Spleen (tissue), 11 donors: Measurements from ENCODE around the gene IL1RL2. TPM values are rescaled to one million over a fixed set of nuclear protein-coding genes. Genes with fewer than 3 reads are reported as not detected.
A peak's percentile ranks its signal among the peaks of the same experiment; 100 is the strongest.

Experiments used
- DNase-seq: peaks from one replicate; pipeline ENCODE4 v3.0.0-alpha.2; 2020
- H3K27ac ChIP-seq, 8 donors: fragments of 200-600 bp; sonication (generic) in 7 of 8; 1 replicate in 4 of 8; 2 replicates in 4 of 8; pipeline versions ENCODE4 v1.5.0 to v1.8.0; 2016 to 2021; ENCODE audit warnings: inconsistent platforms in 4 of 8, mild to moderate bottlenecking in 4 of 8, moderate library complexity in 1 of 8
- H3K27me3 ChIP-seq, 7 donors: fragments of 200-600 bp; sonication (generic) in 6 of 7; replicated peaks in 1 of 7; 1 replicate in 4 of 7; 2 replicates in 3 of 7; pipeline versions ENCODE4 v1.5.0 to v1.8.0; 2016 to 2021; ENCODE audit warnings: inconsistent platforms in 3 of 7, mild to moderate bottlenecking in 1 of 7
- H3K36me3 ChIP-seq, 6 donors: fragments of 200-600 bp; sonication (generic) in 5 of 6; 1 replicate in 4 of 6; 2 replicates in 2 of 6; pipeline versions ENCODE4 v1.5.0 to v1.8.0; 2016 to 2021; ENCODE audit warnings: inconsistent platforms in 2 of 6
- H3K4me1 ChIP-seq, 6 donors: fragments of 200-600 bp; sonication (generic) in 5 of 6; 1 replicate in 3 of 6; 2 replicates in 3 of 6; pipeline versions ENCODE4 v1.5.0 to v1.8.0; 2016 to 2021; ENCODE audit warnings: inconsistent platforms in 3 of 6
- H3K4me3 ChIP-seq, 8 donors: fragments of 200-600 bp; sonication (generic) in 7 of 8; 1 replicate in 4 of 8; 2 replicates in 4 of 8; pipeline versions ENCODE4 v1.5.0 to v1.8.0; 2016 to 2021; ENCODE audit warnings: inconsistent platforms in 4 of 8, mild to moderate bottlenecking in 4 of 8, moderate library complexity in 2 of 8
- H3K9me3 ChIP-seq, 8 donors: fragments of 200-600 bp; sonication (generic) in 7 of 8; 1 replicate in 4 of 8; 2 replicates in 4 of 8; pipeline versions ENCODE4 v1.5.0 to v1.8.0; 2016 to 2021; ENCODE audit warnings: inconsistent platforms in 4 of 8
- POLR2A ChIP-seq, 3 donors: fragments of 450-650 bp; IDR thresholded peaks; one replicate each; pipeline ENCODE4 v1.5.1; 2017; ENCODE audit warnings: antibody characterized with exemption in 3 of 3, mild to moderate bottlenecking in 1 of 3
- POLR2AphosphoS5 ChIP-seq, 3 donors: sonication (generic); formaldehyde crosslinking; IDR thresholded peaks; one replicate each; pipeline ENCODE4 v1.5.1; 2017; ENCODE audit warnings: antibody characterized with exemption in 3 of 3
- WGBS, 5 donors: extraction: QIAGEN DNeasy Blood & Tissue Kit in 3 of 5; methylation state at CpG; one replicate each; pipeline versions ENCODE4 v1.1.5 to v1.1.7; 2013 to 2018; 5-methylcytosine and 5-hydroxymethylcytosine counted together
- intact Hi-C: fragments of 100-400 bp; cut with DNase I; formaldehyde crosslinking; loops from one replicate; pipeline ENCODE4 v1.15.0; 2023; ENCODE audit warnings: low total_unique reads
- polyA plus RNA-seq, 3 donors: library from polyadenylated mRNA; stranded (reverse); fragments of 200-250 nt; gene quantifications; one replicate each; pipeline ENCODE4 v1.2.1, GENCODE V29; 2013
- total RNA-seq, 7 donors: library from RNA; depleted of rRNA in 3 of 7; stranded (reverse); fragments of >200 nt in 3 of 7; fragmentation: NEBNext Ultra II Directional in 4 of 7; extraction: Animal tissue kit (Norgen Biotek cat#: 25700) in 4 of 7; gene quantifications; one replicate each; pipeline versions ENCODE4 v1.1.0 to v1.2.1, GENCODE V29; 2016 to 2021
- TF ChIP-seq, protein P1 (sequence below), 11 experiments: fragments of 200-600 bp in 7 of 11; fragments of 450-650 bp in 4 of 11; sonication (generic) in 4 of 11; IDR thresholded peaks in 8 of 11; conservative IDR thresholded peaks in 3 of 11; 1 replicate in 7 of 11; 2 replicates in 4 of 11; pipeline versions ENCODE4 v1.4.0 to v1.8.0; 2016 to 2021; ENCODE audit warnings: antibody characterized with exemption in 11 of 11, inconsistent platforms in 4 of 11, mild to moderate bottlenecking in 1 of 11
- donor health status: healthy with polysubstance abuse.
- donor health status: DM: no; HTN: no; CAD: no; lungs with moderate emphysema.
- donor health status: DM: no; HTN: no; CAD: no.
- donor health status: Bipolar disorder and iron deficiency.
- donor health status: healthy.
- donor health status: DM: no; HTN: no; CAD: no.
- donor health status: DM: yes; HTN: yes; CAD: no.

IL1RL2 gene
- total and polyA plus RNA-seq, 10 donors: 0.05 to 0.49 (median 0.13) TPM; not detected in 4

DNA sequence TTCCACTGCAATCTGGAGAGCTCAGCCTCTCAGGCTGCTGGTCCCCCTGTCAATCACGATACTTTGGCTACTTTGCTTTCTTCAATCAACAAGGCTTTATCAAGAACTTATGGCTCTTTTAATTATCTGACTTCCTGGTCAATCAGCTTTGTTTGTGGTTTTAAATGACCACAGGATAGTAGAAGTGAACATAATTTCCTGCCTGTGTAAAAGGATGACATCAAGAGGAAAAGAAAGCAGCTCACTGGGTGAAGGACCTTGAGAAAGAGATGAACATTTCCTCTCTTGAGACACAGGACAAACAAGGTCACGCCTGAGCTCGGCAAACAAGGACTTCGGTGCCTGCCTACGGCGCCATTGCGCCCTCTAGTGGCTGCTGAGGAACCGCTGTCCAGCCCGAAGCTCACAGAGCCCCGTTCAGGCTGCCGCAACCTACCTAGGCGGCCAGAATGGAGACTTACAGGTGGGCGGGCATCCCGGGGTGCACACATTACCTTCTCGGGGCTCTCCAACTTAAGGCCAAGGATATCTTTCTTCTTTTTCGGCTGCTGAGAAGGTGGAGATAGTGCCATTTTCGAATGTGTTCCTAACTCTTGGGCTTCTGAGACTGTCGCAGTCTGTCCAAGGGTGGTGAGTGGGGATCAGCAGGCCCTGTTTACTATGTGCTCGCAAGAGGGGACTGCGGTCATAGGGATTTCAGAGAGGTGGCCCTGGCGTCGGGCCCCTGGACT is 54.0 kb downstream of the IL1RL2 start:
- peak; percentile 83 to 90 (median 88) for TF ChIP-seq POLR2AphosphoS5 (IDR thresholded peaks at IDR 0.05)
- TF ChIP-seq, protein P1, sequence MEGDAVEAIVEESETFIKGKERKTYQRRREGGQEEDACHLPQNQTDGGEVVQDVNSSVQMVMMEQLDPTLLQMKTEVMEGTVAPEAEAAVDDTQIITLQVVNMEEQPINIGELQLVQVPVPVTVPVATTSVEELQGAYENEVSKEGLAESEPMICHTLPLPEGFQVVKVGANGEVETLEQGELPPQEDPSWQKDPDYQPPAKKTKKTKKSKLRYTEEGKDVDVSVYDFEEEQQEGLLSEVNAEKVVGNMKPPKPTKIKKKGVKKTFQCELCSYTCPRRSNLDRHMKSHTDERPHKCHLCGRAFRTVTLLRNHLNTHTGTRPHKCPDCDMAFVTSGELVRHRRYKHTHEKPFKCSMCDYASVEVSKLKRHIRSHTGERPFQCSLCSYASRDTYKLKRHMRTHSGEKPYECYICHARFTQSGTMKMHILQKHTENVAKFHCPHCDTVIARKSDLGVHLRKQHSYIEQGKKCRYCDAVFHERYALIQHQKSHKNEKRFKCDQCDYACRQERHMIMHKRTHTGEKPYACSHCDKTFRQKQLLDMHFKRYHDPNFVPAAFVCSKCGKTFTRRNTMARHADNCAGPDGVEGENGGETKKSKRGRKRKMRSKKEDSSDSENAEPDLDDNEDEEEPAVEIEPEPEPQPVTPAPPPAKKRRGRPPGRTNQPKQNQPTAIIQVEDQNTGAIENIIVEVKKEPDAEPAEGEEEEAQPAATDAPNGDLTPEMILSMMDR (IDR thresholded peaks at IDR 0.05 in 8 of 11, conservative IDR thresholded peaks at IDR 0.05 in 3 of 11): peak; percentile 93 to 99 (median 97)
- no peak for TF ChIP-seq POLR2A (IDR thresholded peaks at IDR 0.05)
- Histone ChIP-seq H3K27me3 (peaks cover 0 to 4% (median 0%) of the 10 kb centered on the region in 7 donors), H3K27ac (peak overlapping the region; percentile 2 to 91 (median 86)), H3K4me1 (peaks cover 0 to 40% (median 27%) of the 10 kb centered on the region in 6 donors), H3K36me3 (no peaks in the 10 kb centered on the region), H3K9me3 (no peaks in the 10 kb centered on the region), H3K4me3 (peak overlapping the region in 2 of 8 donors; percentile 6 to 54)
- peak; percentile 98 for DNase-seq
- 13 to 17% (median 16%) methylated on average over 18 to 22 of the region's 22 CpGs for WGBS, 5 donors
- intact Hi-C loops: loop anchor here (5.0 kb wide), 1 partner anchor 219 kb away; no protein-coding TSS in a partner anchor

DNA sequence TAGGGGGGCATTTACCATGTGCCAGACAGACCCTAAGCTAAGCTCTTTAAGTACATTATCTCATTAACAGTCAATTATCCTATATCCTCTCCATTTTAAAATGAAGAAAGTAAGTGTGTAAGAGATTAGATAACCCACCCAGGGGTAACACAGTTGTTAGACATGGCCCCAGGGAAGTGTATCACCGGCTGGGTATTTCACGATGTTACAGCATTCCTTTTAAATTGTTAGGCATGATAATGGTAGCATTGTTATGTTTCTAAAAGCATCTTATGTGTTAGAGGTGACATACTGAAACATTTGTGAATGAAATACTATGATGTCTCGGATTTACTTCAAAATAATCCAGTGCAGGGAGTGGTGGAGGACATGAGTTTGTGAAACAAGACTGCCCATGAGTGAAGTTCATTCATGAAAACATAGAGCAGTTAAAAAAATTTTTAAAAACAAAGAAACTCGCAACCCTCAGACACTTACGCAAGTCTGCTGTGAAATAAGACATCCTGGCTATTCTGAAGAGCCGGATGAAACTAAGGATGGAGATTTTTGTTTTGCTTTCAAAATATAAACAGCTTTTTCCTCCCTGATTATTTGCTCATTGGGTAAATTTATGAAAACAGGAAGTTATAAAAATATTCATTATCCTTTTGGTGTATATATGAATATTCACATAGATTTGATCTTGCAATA is 54.9 kb downstream of the IL1RL2 start:
- intact Hi-C loops: loop anchor here (5.0 kb wide), 1 partner anchor 219 kb away; no protein-coding TSS in a partner anchor
- peaks cover 0 to 40% (median 27%) of the 10 kb centered on the region in 6 donors for H3K4me1 ChIP-seq
- H3K4me3 ChIP-seq: no peak overlapping the region
- TF ChIP-seq POLR2A (IDR thresholded peaks at IDR 0.05): no peak
- no peak for TF ChIP-seq POLR2AphosphoS5 (IDR thresholded peaks at IDR 0.05)
- TF ChIP-seq, protein P1 (IDR thresholded peaks at IDR 0.05 in 8 of 11, conservative IDR thresholded peaks at IDR 0.05 in 3 of 11): no peak
- H3K27me3 ChIP-seq: peaks cover 0 to 4% (median 0%) of the 10 kb centered on the region in 7 donors
- no peaks in the 10 kb centered on the region for H3K36me3 ChIP-seq
- peak overlapping the region in 3 of 8 donors; percentile 86 to 91 (median 88) for H3K27ac ChIP-seq
- no peak for DNase-seq
- WGBS, 5 donors: 71 to 86% (median 81%) methylated on average over 6 of the region's 6 CpGs
- no peaks in the 10 kb centered on the region for H3K9me3 ChIP-seq

DNA sequence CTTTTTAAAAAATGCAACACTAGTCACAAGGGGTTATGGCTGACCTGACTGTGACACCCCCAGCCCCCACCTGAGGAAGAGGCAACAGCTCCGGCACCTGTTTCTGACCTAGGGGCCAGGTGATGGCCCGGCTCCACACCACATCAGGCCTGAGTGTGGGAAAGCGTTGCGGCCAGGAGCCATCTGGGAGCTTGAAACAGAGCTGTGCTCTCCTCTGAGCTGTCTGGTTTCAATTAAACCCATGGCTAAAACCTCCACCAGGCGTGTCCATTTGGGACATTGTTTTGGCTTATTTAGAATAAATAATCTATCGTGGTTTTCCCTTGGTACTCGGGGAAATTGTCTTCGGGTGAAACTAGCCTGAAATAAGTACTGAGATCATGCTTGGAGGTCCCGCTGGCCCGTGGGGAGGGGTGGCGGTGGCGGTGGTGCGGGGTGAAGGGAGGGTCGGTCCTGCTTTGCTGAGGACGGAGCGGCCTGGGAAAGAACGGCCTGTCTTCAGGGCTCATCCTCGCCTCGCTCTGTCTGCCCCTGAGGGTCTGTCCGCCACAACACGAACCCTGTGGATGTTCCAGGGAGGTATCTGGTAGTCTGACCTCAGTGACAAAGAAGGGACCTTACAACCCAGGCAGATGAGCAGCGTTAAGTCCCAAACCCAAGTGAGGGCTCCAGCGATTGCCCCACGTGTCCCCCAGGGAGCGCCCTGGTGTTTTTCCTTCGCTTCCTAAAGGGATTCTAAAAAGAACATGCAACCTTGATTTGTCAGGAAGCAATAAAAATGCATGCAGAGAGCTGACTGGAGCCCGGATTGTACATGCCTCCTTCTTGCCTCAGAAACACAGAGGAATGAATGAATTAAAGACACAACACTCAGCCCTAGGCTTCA is 58.7 kb downstream of the IL1RL2 start:
- no peaks in the 10 kb centered on the region for H3K36me3 ChIP-seq
- TF ChIP-seq, protein P1 (IDR thresholded peaks at IDR 0.05 in 8 of 11, conservative IDR thresholded peaks at IDR 0.05 in 3 of 11): peak in 2 of 11 experiments; percentile 7 to 11
- TF ChIP-seq POLR2AphosphoS5 (IDR thresholded peaks at IDR 0.05): no peak
- TF ChIP-seq POLR2A (IDR thresholded peaks at IDR 0.05): no peak
- no peak overlapping the region for H3K27ac ChIP-seq
- peaks cover 0 to 9% (median 0%) of the 10 kb centered on the region in 7 donors for H3K27me3 ChIP-seq
- H3K4me3 ChIP-seq: no peak overlapping the region
- peaks cover 0 to 22% (median 14%) of the 10 kb centered on the region in 6 donors for H3K4me1 ChIP-seq
- WGBS, 5 donors: 82 to 88% (median 87%) methylated on average over 27 of the region's 27 CpGs
- intact Hi-C loops: no loop called here
- H3K9me3 ChIP-seq: no peaks in the 10 kb centered on the region
- DNase-seq: no peak
